Measurements from ENCODE around the gene GJC2. TPM values are rescaled to one million over a fixed set of nuclear protein-coding genes. Genes with fewer than 3 reads are reported as not detected.

Gene GJC2
- total and polyA plus RNA-seq, 4 donors = 0.10 to 0.79 (median 0.25) TPM; not detected in 1

- H3K4me1 ChIP-seq (ENCODE audit: control insufficient read depth in 4 of 4, insufficient read depth in 4 of 4, low read length in 3 of 4) = no peaks in the 10 kb centered on the region
- WGBS = 98% methylated on average over 4 of the region's 4 CpGs
- no peak overlapping the region for H3K9ac ChIP-seq (ENCODE audit: low read depth in 1 of 2, low read length in 2 of 2)
- no peak overlapping the region for H3K4me3 ChIP-seq (ENCODE audit: low read depth in 1 of 3, low read length in 3 of 3)
- H3K9me3 ChIP-seq (ENCODE audit: control insufficient read depth in 4 of 4, low read length in 3 of 4) = no peaks in the 10 kb centered on the region
- no peaks in the 10 kb centered on the region for H3K27me3 ChIP-seq (ENCODE audit: control insufficient read depth in 4 of 4, insufficient read depth in 4 of 4, low read length in 3 of 4)
- TF ChIP-seq FOXA1 (IDR thresholded peaks at IDR 0.05) (no peak), HNF4A (conservative IDR thresholded peaks at IDR 0.05) (no peak), TAF1 (conservative IDR thresholded peaks at IDR 0.05) (no peak), RXRA (IDR thresholded peaks at IDR 0.05) (no peak), ZBTB33 (IDR thresholded peaks at IDR 0.05) (no peak), RAD21 (IDR thresholded peaks at IDR 0.05) (no peak), NR2F2 (IDR thresholded peaks at IDR 0.05) (no peak), EGR1 (IDR thresholded peaks at IDR 0.05; ENCODE audit: low read depth in 2 of 2) (no peak), YY1 (IDR thresholded peaks at IDR 0.05) (no peak), SP1 (IDR thresholded peaks at IDR 0.05) (no peak), JUND (IDR thresholded peaks at IDR 0.05) (no peak), HNF4G (IDR thresholded peaks at IDR 0.05) (no peak), FOXA2 (IDR thresholded peaks at IDR 0.05) (no peak), GABPA (IDR thresholded peaks at IDR 0.05 in 1 of 2, conservative IDR thresholded peaks at IDR 0.05 in 1 of 2) (no peak)
- TF ChIP-seq, protein P1, sequence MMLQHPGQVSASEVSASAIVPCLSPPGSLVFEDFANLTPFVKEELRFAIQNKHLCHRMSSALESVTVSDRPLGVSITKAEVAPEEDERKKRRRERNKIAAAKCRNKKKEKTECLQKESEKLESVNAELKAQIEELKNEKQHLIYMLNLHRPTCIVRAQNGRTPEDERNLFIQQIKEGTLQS (IDR thresholded peaks at IDR 0.05) = no peak
- TF ChIP-seq, protein P2, sequence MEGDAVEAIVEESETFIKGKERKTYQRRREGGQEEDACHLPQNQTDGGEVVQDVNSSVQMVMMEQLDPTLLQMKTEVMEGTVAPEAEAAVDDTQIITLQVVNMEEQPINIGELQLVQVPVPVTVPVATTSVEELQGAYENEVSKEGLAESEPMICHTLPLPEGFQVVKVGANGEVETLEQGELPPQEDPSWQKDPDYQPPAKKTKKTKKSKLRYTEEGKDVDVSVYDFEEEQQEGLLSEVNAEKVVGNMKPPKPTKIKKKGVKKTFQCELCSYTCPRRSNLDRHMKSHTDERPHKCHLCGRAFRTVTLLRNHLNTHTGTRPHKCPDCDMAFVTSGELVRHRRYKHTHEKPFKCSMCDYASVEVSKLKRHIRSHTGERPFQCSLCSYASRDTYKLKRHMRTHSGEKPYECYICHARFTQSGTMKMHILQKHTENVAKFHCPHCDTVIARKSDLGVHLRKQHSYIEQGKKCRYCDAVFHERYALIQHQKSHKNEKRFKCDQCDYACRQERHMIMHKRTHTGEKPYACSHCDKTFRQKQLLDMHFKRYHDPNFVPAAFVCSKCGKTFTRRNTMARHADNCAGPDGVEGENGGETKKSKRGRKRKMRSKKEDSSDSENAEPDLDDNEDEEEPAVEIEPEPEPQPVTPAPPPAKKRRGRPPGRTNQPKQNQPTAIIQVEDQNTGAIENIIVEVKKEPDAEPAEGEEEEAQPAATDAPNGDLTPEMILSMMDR (IDR thresholded peaks at IDR 0.05; ENCODE audit: low read depth, low read length, missing input control) = no peak
- TF ChIP-seq, protein P3, sequence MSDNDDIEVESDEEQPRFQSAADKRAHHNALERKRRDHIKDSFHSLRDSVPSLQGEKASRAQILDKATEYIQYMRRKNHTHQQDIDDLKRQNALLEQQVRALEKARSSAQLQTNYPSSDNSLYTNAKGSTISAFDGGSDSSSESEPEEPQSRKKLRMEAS (IDR thresholded peaks at IDR 0.05) = no peak
- TF ChIP-seq, protein P4, sequence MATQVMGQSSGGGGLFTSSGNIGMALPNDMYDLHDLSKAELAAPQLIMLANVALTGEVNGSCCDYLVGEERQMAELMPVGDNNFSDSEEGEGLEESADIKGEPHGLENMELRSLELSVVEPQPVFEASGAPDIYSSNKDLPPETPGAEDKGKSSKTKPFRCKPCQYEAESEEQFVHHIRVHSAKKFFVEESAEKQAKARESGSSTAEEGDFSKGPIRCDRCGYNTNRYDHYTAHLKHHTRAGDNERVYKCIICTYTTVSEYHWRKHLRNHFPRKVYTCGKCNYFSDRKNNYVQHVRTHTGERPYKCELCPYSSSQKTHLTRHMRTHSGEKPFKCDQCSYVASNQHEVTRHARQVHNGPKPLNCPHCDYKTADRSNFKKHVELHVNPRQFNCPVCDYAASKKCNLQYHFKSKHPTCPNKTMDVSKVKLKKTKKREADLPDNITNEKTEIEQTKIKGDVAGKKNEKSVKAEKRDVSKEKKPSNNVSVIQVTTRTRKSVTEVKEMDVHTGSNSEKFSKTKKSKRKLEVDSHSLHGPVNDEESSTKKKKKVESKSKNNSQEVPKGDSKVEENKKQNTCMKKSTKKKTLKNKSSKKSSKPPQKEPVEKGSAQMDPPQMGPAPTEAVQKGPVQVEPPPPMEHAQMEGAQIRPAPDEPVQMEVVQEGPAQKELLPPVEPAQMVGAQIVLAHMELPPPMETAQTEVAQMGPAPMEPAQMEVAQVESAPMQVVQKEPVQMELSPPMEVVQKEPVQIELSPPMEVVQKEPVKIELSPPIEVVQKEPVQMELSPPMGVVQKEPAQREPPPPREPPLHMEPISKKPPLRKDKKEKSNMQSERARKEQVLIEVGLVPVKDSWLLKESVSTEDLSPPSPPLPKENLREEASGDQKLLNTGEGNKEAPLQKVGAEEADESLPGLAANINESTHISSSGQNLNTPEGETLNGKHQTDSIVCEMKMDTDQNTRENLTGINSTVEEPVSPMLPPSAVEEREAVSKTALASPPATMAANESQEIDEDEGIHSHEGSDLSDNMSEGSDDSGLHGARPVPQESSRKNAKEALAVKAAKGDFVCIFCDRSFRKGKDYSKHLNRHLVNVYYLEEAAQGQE (IDR thresholded peaks at IDR 0.05) = no peak
- peaks cover 0 to 7% (median 4%) of the 10 kb centered on the region in 4 donors for H3K36me3 ChIP-seq (ENCODE audit: control insufficient read depth in 4 of 4, insufficient read depth in 3 of 4, low read depth in 1 of 4, low read length in 3 of 4)
- H3K27ac ChIP-seq (ENCODE audit: low read depth in 1 of 2, low read length in 2 of 2) = no peak overlapping the region
- no peak for DNase-seq (ENCODE audit: low spot score)
Observed at GRCh38 chr1:228176024-228176395, 26.3 kb downstream of the GJC2 start.
